ENCODE data around the gene DOHH.

DNA sequence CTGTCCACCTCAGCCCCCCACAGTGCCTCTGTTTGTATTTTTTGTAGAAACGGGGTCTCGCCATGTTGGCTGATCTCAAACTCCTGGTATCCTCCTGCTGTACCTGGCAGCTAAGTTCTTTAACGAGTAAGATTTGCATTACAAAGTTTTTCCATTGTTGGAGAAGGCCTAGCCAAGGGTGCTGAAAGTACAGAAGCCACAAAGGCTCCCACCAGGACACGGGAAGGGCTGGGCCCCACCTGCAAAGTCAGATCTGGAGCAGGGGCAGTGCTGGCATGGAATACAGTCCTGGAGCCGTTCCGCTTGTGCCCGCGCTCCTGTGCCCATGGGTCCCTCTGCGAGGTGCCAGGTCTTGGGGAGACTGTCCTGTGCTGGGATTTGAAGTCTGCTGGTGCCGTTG is 17.8 kb upstream of the DOHH start:
- TF ChIP-seq, protein P1, sequence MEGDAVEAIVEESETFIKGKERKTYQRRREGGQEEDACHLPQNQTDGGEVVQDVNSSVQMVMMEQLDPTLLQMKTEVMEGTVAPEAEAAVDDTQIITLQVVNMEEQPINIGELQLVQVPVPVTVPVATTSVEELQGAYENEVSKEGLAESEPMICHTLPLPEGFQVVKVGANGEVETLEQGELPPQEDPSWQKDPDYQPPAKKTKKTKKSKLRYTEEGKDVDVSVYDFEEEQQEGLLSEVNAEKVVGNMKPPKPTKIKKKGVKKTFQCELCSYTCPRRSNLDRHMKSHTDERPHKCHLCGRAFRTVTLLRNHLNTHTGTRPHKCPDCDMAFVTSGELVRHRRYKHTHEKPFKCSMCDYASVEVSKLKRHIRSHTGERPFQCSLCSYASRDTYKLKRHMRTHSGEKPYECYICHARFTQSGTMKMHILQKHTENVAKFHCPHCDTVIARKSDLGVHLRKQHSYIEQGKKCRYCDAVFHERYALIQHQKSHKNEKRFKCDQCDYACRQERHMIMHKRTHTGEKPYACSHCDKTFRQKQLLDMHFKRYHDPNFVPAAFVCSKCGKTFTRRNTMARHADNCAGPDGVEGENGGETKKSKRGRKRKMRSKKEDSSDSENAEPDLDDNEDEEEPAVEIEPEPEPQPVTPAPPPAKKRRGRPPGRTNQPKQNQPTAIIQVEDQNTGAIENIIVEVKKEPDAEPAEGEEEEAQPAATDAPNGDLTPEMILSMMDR (IDR thresholded peaks at IDR 0.05; ENCODE audit: low read depth, low read length), result no peak
- TF ChIP-seq POLR2A (IDR thresholded peaks at IDR 0.05; ENCODE audit: extremely low read depth, insufficient read length) (no peak), MYC (IDR thresholded peaks at IDR 0.05; ENCODE audit: low read depth, low read length) (no peak), MAX (IDR thresholded peaks at IDR 0.05; ENCODE audit: low read depth, low read length) (no peak)
